Vagina (tissue), 2 donors: Measurements from ENCODE around the gene DHRSX. TPM values are rescaled to one million over a fixed set of nuclear protein-coding genes. Genes with fewer than 3 reads are reported as not detected.

Experiments used
- DNase-seq, 2 donors: peaks; one replicate each; pipeline ENCODE4 v3.0.0-alpha.2; 2017; ENCODE audit errors: extremely low spot score in 2 of 2
- H3K27ac ChIP-seq: fragments of 200-600 bp; sonication (generic); one replicate; pipeline ENCODE4 v1.5.1; 2019
- H3K27me3 ChIP-seq: fragments of 200-600 bp; sonication (generic); one replicate; pipeline ENCODE4 v1.5.1; 2019
- H3K36me3 ChIP-seq, 2 donors: fragments of 200-600 bp; sonication (generic); one replicate each; pipeline ENCODE4 v1.5.1; 2017 to 2019
- H3K4me1 ChIP-seq: fragments of 200-600 bp; sonication (generic); one replicate; pipeline ENCODE4 v1.5.1; 2019
- H3K4me3 ChIP-seq, 2 donors: fragments of 200-600 bp; sonication (generic); 1 replicate in 1 of 2; 2 replicates in 1 of 2; pipeline ENCODE4 v1.5.1; 2016 to 2019
- H3K9me3 ChIP-seq: fragments of 200-600 bp; sonication (generic); one replicate; pipeline ENCODE4 v1.5.1; 2019
- POLR2A ChIP-seq, 2 donors: fragments of 450-650 bp; IDR thresholded peaks; one replicate each; pipeline ENCODE4 v1.6.1; 2017; ENCODE audit warnings: antibody characterized with exemption in 2 of 2, mild to moderate bottlenecking in 2 of 2, moderate library complexity in 2 of 2
- POLR2AphosphoS5 ChIP-seq, 2 donors: sonication (generic); formaldehyde crosslinking; IDR thresholded peaks; one replicate each; pipeline ENCODE4 v1.9.0; 2017; ENCODE audit warnings: antibody characterized with exemption in 2 of 2, mild to moderate bottlenecking in 2 of 2, low read depth in 1 of 2; ENCODE audit not compliant: insufficient read depth in 1 of 2
- intact Hi-C: fragments of 100-400 bp; cut with DNase I; formaldehyde crosslinking; loops from one replicate; pipeline ENCODE4 v1.15.1; 2023
- total RNA-seq: library from RNA; depleted of rRNA; stranded (reverse); fragments of >200 nt; gene quantifications from one replicate; pipeline ENCODE4 v1.2.3, GENCODE V29; 2016
- TF ChIP-seq, protein P1 (sequence below), 3 experiments: fragments of 450-650 bp in 2 of 3; fragments of 200-600 bp in 1 of 3; sonication (generic) in 1 of 3; IDR thresholded peaks; one replicate each; pipeline ENCODE4 v1.5.1; 2017 to 2019; ENCODE audit warnings: antibody characterized with exemption in 3 of 3, mild to moderate bottlenecking in 2 of 3, moderate library complexity in 2 of 3

DHRSX gene
- total RNA-seq, 1 donor from 2014 or later, result 26.0 TPM

DNA sequence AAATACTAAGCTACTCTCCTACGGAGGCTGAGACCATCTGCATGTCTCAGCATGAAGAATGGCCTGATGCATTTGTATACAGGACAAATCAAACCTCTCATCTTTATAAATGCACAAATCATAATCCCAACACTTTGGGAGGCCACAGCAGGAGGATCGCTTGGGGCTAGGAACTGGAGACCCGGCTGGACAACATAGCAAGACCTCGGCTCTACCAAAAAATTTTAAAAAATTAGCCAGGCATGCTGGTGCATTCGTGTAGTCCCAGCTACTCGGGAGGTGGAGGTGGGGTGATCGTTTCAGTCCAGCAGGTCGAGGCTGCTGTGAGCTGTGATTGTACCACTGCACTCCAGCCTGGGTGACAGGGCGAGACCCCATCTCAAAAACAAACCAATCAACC lies 262.8 kb downstream of the DHRSX start:
- intact Hi-C loops, result no loop called here

DNA sequence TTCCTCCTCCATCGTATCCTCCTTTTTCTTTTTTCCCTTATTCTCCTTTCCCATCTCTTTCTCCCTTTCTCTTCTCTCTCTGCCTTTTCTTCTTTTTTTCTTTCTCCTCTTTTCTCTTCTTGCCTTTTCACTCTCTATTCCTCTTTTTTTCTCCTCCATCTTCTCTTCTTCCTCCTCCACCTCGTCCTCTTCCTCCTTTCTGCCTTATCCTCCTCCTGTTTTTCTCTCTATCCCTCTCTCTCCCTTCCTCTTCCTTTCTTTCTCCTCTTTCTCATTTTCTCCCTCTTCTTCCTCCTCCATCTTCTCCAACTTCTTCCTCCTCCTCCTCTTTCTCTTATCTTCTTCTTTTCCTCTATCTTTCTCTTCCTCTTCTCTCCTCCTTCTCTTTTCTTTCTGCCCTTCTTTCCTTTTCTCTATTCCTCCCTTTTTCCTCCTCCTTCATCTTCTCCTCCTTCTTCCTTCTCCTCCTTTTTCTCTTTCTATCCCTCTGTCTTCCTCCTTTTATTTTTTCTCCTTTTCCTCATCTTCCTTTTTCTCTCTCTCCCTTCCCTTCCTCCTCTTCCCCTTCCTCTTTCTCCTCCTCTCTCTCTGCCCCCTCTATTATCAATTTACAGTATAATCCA lies 269.1 kb downstream of the DHRSX start:
- H3K36me3 ChIP-seq, result no peaks in the 10 kb centered on the region
- DNase-seq, result no peak
- H3K27me3 ChIP-seq, result no peaks in the 10 kb centered on the region
- no peaks in the 10 kb centered on the region for H3K9me3 ChIP-seq
- H3K4me1 ChIP-seq, result no peaks in the 10 kb centered on the region
- intact Hi-C loops, result no loop called here
- no peak overlapping the region for H3K27ac ChIP-seq
- no peak overlapping the region for H3K4me3 ChIP-seq
- TF ChIP-seq POLR2A (IDR thresholded peaks at IDR 0.05), result no peak

More for the DNA sequence above, 262.8 kb downstream of the DHRSX start:
- no peak for DNase-seq
- no peaks in the 10 kb centered on the region for H3K36me3 ChIP-seq
- TF ChIP-seq POLR2AphosphoS5 (IDR thresholded peaks at IDR 0.05; ENCODE audit: insufficient read depth in 1 of 2, low read depth in 1 of 2), result no peak
- TF ChIP-seq, protein P1, sequence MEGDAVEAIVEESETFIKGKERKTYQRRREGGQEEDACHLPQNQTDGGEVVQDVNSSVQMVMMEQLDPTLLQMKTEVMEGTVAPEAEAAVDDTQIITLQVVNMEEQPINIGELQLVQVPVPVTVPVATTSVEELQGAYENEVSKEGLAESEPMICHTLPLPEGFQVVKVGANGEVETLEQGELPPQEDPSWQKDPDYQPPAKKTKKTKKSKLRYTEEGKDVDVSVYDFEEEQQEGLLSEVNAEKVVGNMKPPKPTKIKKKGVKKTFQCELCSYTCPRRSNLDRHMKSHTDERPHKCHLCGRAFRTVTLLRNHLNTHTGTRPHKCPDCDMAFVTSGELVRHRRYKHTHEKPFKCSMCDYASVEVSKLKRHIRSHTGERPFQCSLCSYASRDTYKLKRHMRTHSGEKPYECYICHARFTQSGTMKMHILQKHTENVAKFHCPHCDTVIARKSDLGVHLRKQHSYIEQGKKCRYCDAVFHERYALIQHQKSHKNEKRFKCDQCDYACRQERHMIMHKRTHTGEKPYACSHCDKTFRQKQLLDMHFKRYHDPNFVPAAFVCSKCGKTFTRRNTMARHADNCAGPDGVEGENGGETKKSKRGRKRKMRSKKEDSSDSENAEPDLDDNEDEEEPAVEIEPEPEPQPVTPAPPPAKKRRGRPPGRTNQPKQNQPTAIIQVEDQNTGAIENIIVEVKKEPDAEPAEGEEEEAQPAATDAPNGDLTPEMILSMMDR (IDR thresholded peaks at IDR 0.05), result no peak
- TF ChIP-seq POLR2A (IDR thresholded peaks at IDR 0.05), result no peak
- H3K27me3 ChIP-seq, result no peaks in the 10 kb centered on the region
- H3K27ac ChIP-seq, result no peak overlapping the region
- H3K4me1 ChIP-seq, result no peaks in the 10 kb centered on the region
- H3K9me3 ChIP-seq, result no peaks in the 10 kb centered on the region
- H3K4me3 ChIP-seq, result no peak overlapping the region

DNA sequence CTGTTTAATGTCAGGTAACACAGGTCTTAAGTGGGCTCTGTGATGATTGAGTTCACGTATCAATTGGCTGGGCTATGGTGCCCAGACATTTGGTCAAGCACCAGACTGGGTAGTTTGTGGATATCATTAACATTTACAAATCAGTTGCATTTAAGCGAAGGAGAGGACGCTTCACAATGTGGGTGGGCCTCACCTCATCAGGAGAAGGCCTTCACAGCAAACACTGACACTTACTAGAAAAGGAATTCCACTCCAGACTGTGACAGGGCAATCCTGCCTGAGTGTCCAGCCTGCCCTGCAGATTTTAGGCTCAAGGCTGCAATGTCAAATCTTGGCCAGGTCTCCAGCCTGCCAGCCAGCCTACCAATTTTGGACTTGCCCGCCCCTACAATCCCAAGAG lies 270.3 kb downstream of the DHRSX start:
- H3K4me3 ChIP-seq, result no peak overlapping the region
- TF ChIP-seq POLR2A (IDR thresholded peaks at IDR 0.05) (no peak), POLR2AphosphoS5 (IDR thresholded peaks at IDR 0.05; ENCODE audit: insufficient read depth in 1 of 2, low read depth in 1 of 2) (no peak)
- TF ChIP-seq, protein P1 (IDR thresholded peaks at IDR 0.05), result no peak
- no peaks in the 10 kb centered on the region for H3K36me3 ChIP-seq
- no peak for DNase-seq
- H3K27me3 ChIP-seq, result no peaks in the 10 kb centered on the region
- no peaks in the 10 kb centered on the region for H3K9me3 ChIP-seq
- no peak overlapping the region for H3K27ac ChIP-seq
- no peaks in the 10 kb centered on the region for H3K4me1 ChIP-seq
- intact Hi-C loops, result no loop called here

DNA sequence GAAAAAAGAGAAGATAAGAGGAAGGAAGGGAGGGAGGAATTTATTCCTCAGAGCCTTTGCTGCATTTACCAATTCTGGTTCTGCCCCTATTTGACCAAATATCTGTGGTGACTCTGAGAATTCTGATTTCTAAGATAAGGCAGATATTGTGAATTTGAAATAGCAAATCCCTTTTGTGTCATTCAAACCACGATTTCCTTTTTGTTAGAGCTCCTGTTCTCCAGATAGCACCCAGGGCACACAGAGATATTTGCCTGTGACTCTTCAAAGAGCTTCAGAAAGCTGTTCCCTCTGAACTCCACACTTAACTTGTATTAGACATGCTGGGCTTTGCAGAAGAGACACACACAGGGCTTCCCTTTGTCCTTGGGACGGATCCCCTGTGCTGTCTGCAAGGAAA lies 272.2 kb downstream of the DHRSX start:
- TF ChIP-seq POLR2A (IDR thresholded peaks at IDR 0.05) (no peak), POLR2AphosphoS5 (IDR thresholded peaks at IDR 0.05; ENCODE audit: insufficient read depth in 1 of 2, low read depth in 1 of 2) (no peak)
- TF ChIP-seq, protein P1 (IDR thresholded peaks at IDR 0.05), result no peak
- Histone ChIP-seq H3K36me3 (no peaks in the 10 kb centered on the region), H3K27ac (no peak overlapping the region), H3K27me3 (no peaks in the 10 kb centered on the region), H3K4me1 (no peaks in the 10 kb centered on the region), H3K9me3 (no peaks in the 10 kb centered on the region), H3K4me3 (no peak overlapping the region)
- DNase-seq, result no peak
- intact Hi-C loops, result no loop called here

DNA sequence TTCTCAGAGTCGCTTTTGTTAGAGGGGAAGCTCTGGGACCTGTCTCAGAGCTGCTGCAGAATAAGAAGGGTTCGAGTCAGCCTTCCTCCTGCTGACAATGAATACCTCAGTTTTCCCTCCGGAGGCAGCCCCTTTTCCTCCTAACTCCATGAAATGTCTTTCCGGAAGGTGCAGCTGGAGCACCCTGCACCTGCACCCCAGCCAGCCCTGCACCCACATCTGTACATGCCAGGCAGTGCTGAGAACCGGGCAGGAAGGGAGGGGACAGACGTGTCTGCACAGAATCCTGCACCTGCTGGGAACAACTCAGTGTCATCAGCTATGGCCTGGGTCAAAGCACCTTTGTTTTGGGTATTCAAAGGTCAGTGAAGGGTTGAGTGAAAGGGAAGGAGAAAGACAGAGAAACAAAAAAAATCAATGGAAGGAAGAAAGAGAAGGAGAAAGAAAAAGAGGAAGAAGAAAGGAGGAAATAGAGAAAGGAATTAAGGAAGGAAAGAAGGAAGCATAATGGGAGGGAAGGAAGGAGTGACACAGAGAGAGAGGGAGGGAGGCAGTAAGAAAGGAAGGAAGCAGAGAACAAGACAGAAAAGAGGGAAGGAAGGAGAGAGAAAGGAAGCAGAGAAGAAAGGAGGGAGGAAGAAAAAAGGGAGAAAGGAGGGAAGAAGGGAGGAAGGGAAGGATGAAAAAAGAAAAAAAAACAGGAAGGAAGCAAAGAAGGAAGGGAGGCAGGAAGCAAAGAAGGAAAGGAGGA lies 273.7 kb downstream of the DHRSX start:
- Histone ChIP-seq H3K27ac (no peak overlapping the region), H3K9me3 (no peaks in the 10 kb centered on the region), H3K27me3 (no peaks in the 10 kb centered on the region), H3K4me3 (no peak overlapping the region), H3K36me3 (no peaks in the 10 kb centered on the region), H3K4me1 (no peaks in the 10 kb centered on the region)
- no peak for TF ChIP-seq POLR2A (IDR thresholded peaks at IDR 0.05)
- TF ChIP-seq POLR2AphosphoS5 (IDR thresholded peaks at IDR 0.05; ENCODE audit: insufficient read depth in 1 of 2, low read depth in 1 of 2), result no peak
- TF ChIP-seq, protein P1 (IDR thresholded peaks at IDR 0.05), result no peak
- no peak for DNase-seq
- intact Hi-C loops, result no loop called here
